Neural progenitor cell (in vitro differentiated cells): ENCODE results near the gene TRIAP1. TPM values are rescaled to one million over a fixed set of nuclear protein-coding genes. Genes with fewer than 3 reads are reported as not detected.

ENCODE experiments used
- DNase-seq: peaks from one replicate; pipeline ENCODE4 v3.0.0-alpha.2; 2016; ENCODE audit warnings: low spot score
- H2AFZ ChIP-seq: fragments of 200-600 bp; sonication (generic); replicated peaks from 2 replicates; pipeline ENCODE4 v1.6.1; 2016; ENCODE audit warnings: antibody characterized with exemption
- H3F3A ChIP-seq: fragments of 200-600 bp; sonication (generic); 2 replicates; pipeline ENCODE4 v1.6.1; 2016; ENCODE audit warnings: antibody characterized with exemption, low read depth
- H3K27ac ChIP-seq: fragments of 200-600 bp; sonication (generic); 2 replicates; pipeline ENCODE4 v1.5.1; 2016; ENCODE audit warnings: mild to moderate bottlenecking
- H3K27me3 ChIP-seq: fragments of 200-600 bp; sonication (generic); 2 replicates; pipeline ENCODE4 v1.6.1; 2016; ENCODE audit warnings: mild to moderate bottlenecking, moderate library complexity
- H3K36me3 ChIP-seq: fragments of 200-600 bp; sonication (generic); 2 replicates; pipeline ENCODE4 v1.5.1; 2016
- H3K4me1 ChIP-seq: fragments of 200-600 bp; sonication (generic); 2 replicates; pipeline ENCODE4 v1.6.1; 2016; ENCODE audit warnings: mixed run types
- H3K4me2 ChIP-seq: fragments of 200-600 bp; sonication (generic); 2 replicates; pipeline ENCODE4 v1.6.1; 2016
- H3K4me3 ChIP-seq: fragments of 200-600 bp; sonication (generic); 2 replicates; pipeline ENCODE4 v1.5.1; 2016
- H3K79me2 ChIP-seq: fragments of 200-600 bp; sonication (generic); 2 replicates; pipeline ENCODE4 v1.6.1; 2016; ENCODE audit warnings: low read depth
- H3K9ac ChIP-seq: fragments of 200-600 bp; sonication (generic); 2 replicates; pipeline ENCODE4 v1.6.1; 2016
- H3K9me3 ChIP-seq: fragments of 200-600 bp; sonication (generic); 2 replicates; pipeline ENCODE4 v1.5.1; 2016; ENCODE audit warnings: low read depth
- H4K20me1 ChIP-seq: fragments of 200-600 bp; sonication (generic); 2 replicates; pipeline ENCODE4 v1.6.1; 2016; ENCODE audit warnings: low read depth
- H3K27ac Mint-ChIP-seq: 3 replicates; pipeline ENCODE4 v1.8.0; 2021; ENCODE audit warnings: mixed read lengths
- H3K27me3 Mint-ChIP-seq: 2 replicates; pipeline ENCODE4 v1.8.0; 2022; ENCODE audit warnings: low read depth, mild to moderate bottlenecking, inconsistent platforms, moderate library complexity, mixed read lengths; ENCODE audit not compliant: insufficient read depth
- H3K36me3 Mint-ChIP-seq: 3 replicates; pipeline ENCODE4 v1.8.0; 2021; ENCODE audit warnings: mixed read lengths
- H3K4me1 Mint-ChIP-seq: 3 replicates; pipeline ENCODE4 v1.8.0; 2021; ENCODE audit warnings: mixed read lengths
- H3K4me3 Mint-ChIP-seq: 3 replicates; pipeline ENCODE4 v1.8.0; 2021; ENCODE audit warnings: mild to moderate bottlenecking, moderate library complexity, mixed read lengths
- H3K9me3 Mint-ChIP-seq: 3 replicates; pipeline ENCODE4 v1.8.0; 2020; ENCODE audit warnings: mixed read lengths
- EZH2 ChIP-seq: fragments of 200-600 bp; sonication (generic); IDR thresholded peaks from 2 replicates; pipeline ENCODE4 v1.6.1; 2017; ENCODE audit warnings: antibody characterized with exemption, mild to moderate bottlenecking, moderate library complexity
- EZH2phosphoT487 ChIP-seq: fragments of 200-600 bp; sonication (generic); IDR thresholded peaks from 2 replicates; pipeline ENCODE4 v1.6.1; 2017; ENCODE audit warnings: antibody characterized with exemption
- total RNA-seq: library from RNA; depleted of rRNA; stranded (reverse); fragments of >200 nt; gene quantifications from 2 replicates; pipeline ENCODE4 v1.2.3, GENCODE V29; 2015; ENCODE audit warnings: low replicate concordance
- TF ChIP-seq, protein P1 (sequence below): fragments of 200-600 bp; sonication (generic); IDR thresholded peaks from 2 replicates; pipeline ENCODE4 v1.5.1; 2017; ENCODE audit warnings: antibody characterized with exemption, mild to moderate bottlenecking

Gene TRIAP1
- total RNA-seq, 1 donor from 2014 or later, result 72.1 TPM

DNA sequence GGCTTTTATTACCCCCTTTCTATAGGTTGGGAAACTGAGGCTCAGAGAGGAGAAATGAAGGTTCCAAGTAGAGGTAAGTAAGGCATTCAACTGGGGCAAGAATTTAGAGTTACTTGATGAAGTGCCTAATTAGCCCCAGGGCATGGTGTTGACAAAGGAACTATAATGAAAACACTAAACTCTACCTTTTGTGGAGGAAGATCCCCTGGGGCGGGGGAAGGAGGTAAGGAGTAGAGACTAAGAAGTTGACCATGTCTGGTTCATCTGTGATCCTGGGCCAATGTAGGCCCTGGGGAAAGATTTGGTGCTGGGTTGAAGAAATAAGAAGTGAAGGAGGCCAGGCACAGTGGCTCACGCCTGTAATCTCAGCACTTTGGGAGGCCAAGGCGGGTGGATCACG, 24.5 kb downstream of the TRIAP1 start:
- peak overlapping the region; percentile 19 for H3K4me2 ChIP-seq
- peak overlapping the region; percentile 13 for H3K4me3 Mint-ChIP-seq
- no peak overlapping the region for H2AFZ ChIP-seq
- peaks cover 8% of the 10 kb centered on the region for H3K4me1 ChIP-seq
- no peaks in the 10 kb centered on the region for H3K79me2 ChIP-seq
- no peaks in the 10 kb centered on the region for H3K36me3 ChIP-seq
- H3K9me3 Mint-ChIP-seq, result no peaks in the 10 kb centered on the region
- H3F3A ChIP-seq, result peaks cover 12% of the 10 kb centered on the region
- peaks cover 4% of the 10 kb centered on the region for H3K27me3 Mint-ChIP-seq
- peak; percentile 57 for DNase-seq
- H3K27me3 ChIP-seq, result no peaks in the 10 kb centered on the region
- peaks cover 2% of the 10 kb centered on the region for H3K36me3 Mint-ChIP-seq
- H3K27ac ChIP-seq, result no peak overlapping the region
- H3K4me3 ChIP-seq, result no peak overlapping the region
- H3K9me3 ChIP-seq, result no peaks in the 10 kb centered on the region
- no peaks in the 10 kb centered on the region for H4K20me1 ChIP-seq
- H3K9ac ChIP-seq, result no peak overlapping the region
- TF ChIP-seq, protein P1, sequence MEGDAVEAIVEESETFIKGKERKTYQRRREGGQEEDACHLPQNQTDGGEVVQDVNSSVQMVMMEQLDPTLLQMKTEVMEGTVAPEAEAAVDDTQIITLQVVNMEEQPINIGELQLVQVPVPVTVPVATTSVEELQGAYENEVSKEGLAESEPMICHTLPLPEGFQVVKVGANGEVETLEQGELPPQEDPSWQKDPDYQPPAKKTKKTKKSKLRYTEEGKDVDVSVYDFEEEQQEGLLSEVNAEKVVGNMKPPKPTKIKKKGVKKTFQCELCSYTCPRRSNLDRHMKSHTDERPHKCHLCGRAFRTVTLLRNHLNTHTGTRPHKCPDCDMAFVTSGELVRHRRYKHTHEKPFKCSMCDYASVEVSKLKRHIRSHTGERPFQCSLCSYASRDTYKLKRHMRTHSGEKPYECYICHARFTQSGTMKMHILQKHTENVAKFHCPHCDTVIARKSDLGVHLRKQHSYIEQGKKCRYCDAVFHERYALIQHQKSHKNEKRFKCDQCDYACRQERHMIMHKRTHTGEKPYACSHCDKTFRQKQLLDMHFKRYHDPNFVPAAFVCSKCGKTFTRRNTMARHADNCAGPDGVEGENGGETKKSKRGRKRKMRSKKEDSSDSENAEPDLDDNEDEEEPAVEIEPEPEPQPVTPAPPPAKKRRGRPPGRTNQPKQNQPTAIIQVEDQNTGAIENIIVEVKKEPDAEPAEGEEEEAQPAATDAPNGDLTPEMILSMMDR, result no peak
- no peak for TF ChIP-seq EZH2
- no peak for TF ChIP-seq EZH2phosphoT487
- no peak overlapping the region for H3K27ac Mint-ChIP-seq
- H3K4me1 Mint-ChIP-seq, result peaks cover 34% of the 10 kb centered on the region

DNA sequence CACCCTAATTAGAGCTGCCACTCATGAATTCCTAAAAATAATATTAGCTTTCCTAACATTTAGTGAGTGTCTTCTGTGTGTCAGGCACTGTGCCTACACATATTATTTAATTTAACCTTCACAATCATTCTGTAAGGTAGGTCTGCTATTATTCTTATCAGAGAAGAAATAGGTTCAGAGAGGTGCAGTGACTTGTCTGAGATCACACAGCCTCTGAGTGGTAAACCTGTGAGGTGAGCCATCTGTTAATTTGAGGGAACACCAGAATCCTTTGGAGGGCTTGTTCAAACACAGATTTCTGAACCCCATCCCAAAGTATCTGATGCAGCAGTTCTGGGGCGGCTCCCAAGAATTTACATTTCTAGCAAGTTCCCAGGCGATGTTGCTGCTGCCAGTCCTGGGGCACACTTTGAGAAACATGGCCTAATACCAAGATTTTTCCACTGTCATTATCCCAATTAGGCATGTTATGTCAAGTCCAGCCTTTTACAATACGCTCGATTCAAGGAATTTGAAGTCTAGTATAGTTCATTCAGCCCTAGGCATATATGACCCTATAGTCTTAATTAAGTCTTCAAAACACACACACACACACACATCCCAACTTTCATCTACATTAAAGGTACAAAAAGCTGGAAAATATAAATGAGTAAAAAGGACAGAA, 28.1 kb downstream of the TRIAP1 start:
- Histone ChIP-seq H3K9me3 (no peaks in the 10 kb centered on the region), H2AFZ (no peak overlapping the region), H3K79me2 (no peaks in the 10 kb centered on the region), H3F3A (peaks cover 34% of the 10 kb centered on the region), H3K27me3 (no peaks in the 10 kb centered on the region), H3K4me2 (no peak overlapping the region), H3K4me1 (peaks cover 22% of the 10 kb centered on the region), H3K36me3 (no peaks in the 10 kb centered on the region), H4K20me1 (no peaks in the 10 kb centered on the region), H3K9ac (no peak overlapping the region), H3K27ac (no peak overlapping the region), H3K4me3 (no peak overlapping the region)
- Mint-ChIP-seq H3K4me3 (no peak overlapping the region), H3K27ac (peak overlapping the region; percentile 98), H3K36me3 (peaks cover 2% of the 10 kb centered on the region), H3K4me1 (peaks cover 42% of the 10 kb centered on the region), H3K27me3 (peaks cover 4% of the 10 kb centered on the region), H3K9me3 (no peaks in the 10 kb centered on the region)
- TF ChIP-seq EZH2 (no peak), EZH2phosphoT487 (no peak)
- TF ChIP-seq, protein P1, result no peak
- no peak for DNase-seq

- H3K27ac Mint-ChIP-seq, result peak overlapping the region; percentile 66
- no peaks in the 10 kb centered on the region for H3K9me3 ChIP-seq
- no peak overlapping the region for H3K9ac ChIP-seq
- peaks cover 2% of the 10 kb centered on the region for H3K36me3 Mint-ChIP-seq
- H3K4me1 Mint-ChIP-seq, result peaks cover 44% of the 10 kb centered on the region
- H3K36me3 ChIP-seq, result no peaks in the 10 kb centered on the region
- TF ChIP-seq EZH2phosphoT487 (no peak), EZH2 (no peak)
- TF ChIP-seq, protein P1, result no peak
- no peaks in the 10 kb centered on the region for H3K27me3 ChIP-seq
- H3K4me3 ChIP-seq, result no peak overlapping the region
- H3K4me1 ChIP-seq, result peaks cover 21% of the 10 kb centered on the region
- H3F3A ChIP-seq, result peaks cover 36% of the 10 kb centered on the region
- no peaks in the 10 kb centered on the region for H3K9me3 Mint-ChIP-seq
- H3K79me2 ChIP-seq, result no peaks in the 10 kb centered on the region
- H3K4me3 Mint-ChIP-seq, result peak overlapping the region; percentile 43
- H4K20me1 ChIP-seq, result no peaks in the 10 kb centered on the region
- H2AFZ ChIP-seq, result no peak overlapping the region
- no peak overlapping the region for H3K27ac ChIP-seq
- peaks cover 4% of the 10 kb centered on the region for H3K27me3 Mint-ChIP-seq
- DNase-seq, result no peak
- no peak overlapping the region for H3K4me2 ChIP-seq
These were observed 29.5 kb downstream of the TRIAP1 start for GRCh38 chr12:120416490-120417216.
